HG03103 (cell line): ENCODE measurements around the gene SAP130.

Source experiments
- ATAC-seq: cut with Tn5 transposase; IDR thresholded peaks from one replicate; pipeline ENCODE4 v1.9.1; 2021; ENCODE audit warnings: low read depth; ENCODE audit not compliant: unreplicated experiment

Gene SAP130

DNA sequence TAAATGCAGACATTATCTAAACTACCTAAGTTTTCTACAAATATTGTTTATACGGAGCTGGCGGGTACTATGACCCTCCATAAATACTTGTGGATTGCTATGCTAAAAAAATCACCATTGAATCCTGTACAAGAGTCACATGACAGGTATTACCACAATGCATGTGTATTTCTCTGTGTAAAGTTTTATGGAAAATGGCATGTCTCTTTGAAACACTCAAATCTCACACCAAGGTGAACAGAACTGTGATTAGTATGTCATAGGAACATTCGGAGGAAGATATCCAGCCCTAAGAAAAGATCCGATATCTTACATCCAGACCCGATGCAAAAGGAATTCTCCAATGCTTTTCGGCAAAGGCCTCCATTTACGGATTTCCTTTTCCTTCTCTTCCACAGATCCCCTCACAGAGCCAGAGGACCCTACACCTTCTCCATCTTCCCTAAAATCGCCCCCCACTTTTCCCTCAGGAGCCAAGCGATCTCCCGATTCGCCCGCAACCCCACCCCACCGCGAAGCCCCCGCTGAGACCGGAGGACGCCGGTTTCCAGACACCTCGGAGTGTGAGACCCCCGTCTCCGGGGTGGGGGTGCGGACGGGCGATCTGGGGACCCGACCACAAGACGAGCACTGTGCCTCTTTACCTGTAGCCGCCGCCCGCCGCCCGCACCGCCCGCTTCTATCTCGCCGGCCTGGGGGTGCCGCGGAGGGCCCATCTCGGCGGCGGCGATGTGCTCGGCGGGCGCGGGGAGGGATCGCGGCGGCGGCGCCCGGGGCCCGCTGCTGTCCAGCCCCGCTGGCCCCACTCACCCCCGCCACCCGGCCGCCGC lies 1.2 kb downstream of the SAP130 start:
- ATAC-seq = peak; percentile 1

DNA sequence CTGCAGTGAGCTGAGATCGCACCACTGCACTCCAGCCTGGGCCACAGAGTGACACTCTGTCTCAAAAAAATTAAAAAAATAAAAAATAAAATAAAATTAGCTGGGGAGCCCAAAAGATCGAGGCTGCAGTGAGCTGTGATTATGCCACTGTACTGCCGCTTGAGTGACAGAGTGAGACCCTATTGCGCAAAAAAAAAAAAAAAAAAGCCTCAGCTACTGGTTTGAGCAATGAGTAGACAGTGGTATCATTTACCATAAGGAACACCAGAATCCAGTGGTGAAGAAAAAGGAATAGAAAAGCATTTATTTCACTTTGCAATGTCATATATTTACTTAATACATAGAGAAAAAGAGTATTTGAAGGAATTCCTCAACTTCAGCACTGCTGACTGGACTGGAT lies 3.0 kb downstream of the SAP130 start:
- no peak for ATAC-seq

DNA sequence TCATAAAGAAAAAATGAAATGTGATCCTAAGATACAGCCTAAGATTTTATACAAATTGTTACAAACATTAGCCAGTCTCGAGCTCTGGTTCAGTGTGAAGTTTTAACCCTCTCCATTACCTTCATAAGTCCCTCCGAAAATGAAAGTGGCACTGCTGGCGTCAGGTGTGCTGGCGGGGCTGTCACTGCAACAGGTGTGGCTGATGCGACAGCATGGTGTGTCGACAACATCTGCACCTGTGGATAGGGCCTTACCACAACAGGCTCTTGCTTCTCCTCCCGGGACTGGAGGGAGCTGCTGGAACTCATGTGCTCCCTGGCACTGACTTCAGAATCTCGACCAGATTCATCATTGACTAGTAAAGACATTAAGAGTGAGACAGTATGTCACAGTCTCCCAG lies 10.3 kb downstream of the SAP130 start:
- ATAC-seq = no peak

DNA sequence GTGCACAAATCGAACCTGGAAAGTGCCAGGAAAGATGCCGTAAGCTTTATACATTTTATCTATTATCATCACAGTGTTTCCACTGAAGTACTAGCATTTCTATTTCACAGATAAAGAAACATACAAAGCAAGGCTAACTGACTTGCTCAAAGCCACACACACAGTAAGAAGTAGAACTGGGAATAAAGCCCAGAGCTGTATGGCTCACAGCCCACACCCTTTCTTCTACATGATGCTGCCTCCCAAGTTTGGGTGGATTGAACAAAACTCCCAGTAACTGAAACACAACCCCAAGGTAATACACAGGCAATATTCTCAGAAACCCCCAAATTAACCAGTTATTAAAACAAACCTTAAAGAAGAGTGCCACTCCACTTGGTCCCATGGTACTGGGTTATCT lies 11.2 kb downstream of the SAP130 start:
- no peak for ATAC-seq

DNA sequence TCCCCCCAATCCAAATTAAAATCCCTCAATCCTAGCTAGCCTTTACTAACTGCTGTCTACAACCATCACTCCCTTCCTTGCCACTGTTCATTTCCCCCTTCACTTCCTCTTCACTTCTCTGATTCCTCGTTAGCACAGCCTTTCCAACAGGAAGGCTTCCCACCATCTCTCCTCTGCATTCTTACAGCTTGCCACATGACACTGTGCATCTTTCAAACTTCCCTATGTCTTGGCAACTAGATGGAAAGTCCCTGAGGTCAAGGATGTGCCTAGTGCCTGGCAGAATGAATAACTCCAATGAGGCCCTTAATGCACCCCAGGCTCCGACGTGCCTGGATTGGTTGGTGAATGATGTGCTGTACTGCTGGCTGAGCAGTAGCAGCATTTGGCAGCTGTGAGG lies 15.2 kb downstream of the SAP130 start:
- no peak for ATAC-seq

DNA sequence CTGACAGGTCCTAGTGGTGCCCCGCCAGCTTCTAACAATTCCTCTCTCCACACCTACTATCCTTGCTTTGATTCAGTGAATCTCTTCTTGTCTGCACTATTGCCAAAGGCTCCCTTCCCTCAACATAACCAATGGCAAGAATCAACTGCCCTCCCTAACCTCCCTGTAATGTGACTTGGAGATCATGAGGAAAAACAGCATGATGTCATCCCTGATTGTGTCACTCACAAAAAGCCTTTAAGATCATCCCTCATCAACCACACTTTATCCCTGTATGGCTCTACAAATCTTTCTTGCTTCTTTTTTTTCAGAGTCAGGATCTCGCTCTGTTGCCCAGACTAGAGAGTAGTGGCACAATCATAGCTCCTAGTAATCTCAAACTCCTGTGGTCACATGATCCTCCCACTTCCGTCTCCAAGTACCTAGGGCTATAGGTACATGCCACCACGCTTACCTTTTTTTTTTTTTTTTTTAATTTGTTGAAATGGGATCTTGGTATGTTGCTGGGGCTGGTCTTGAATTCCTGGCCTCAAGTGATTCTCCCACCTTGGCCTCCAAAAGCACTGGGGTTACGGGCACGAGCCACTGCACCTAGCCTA lies 19.7 kb downstream of the SAP130 start:
- ATAC-seq = no peak

DNA sequence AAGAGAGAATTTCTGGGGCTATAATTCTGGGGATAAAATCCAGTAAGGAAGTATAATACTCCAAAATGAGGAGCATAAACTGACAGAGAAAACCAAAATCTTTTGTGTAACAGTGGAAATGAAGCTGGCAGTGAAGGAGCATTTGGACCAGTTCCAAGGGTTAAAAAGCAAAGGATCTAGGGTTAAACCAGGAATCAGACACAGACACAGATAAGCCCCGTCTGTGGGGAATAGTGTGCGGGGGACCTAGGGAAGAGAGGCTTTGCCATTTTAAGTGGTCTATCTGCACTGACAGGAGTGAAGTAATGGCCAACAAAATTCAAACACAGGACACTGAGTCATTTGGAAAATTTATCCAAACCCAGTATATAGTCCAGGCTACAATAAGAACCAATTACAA lies 23.4 kb downstream of the SAP130 start:
- ATAC-seq = no peak

DNA sequence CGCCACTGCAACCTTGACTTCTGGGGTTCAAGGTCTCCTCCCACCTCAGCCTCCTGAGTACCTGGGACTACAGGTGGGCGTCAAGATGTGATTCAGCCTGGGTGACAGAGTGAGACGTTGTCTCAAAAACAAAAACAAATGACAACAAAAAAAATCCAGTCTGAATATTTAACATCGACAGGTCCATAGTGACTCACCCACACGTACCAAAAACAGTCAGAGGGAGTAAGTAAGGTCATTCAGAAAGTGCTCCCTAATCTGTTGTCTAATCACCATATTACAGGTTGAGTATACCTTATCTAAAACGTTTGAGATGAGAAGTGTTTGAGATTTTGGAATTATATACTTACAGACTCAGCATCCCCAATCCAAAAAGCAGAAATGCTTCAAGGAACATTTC lies 24.4 kb downstream of the SAP130 start:
- no peak for ATAC-seq

DNA sequence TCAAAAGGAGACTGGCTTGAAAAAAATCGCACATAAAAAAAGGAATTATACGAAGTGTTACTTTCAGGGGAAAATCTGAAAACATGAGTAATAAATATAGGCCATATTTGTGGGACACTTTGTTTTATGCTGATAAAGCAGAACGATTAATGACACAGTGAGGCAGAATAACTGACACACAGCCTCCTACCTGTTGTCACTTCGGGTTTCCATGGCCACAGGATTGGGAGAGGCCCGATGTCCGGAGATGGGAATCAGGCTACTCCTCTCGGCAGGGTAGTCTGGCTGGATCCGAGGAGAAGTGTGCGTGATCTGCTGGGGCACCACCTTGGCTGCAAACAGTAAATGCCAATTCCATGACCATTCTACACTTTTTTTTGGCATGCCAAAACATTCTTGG lies 31.7 kb downstream of the SAP130 start:
- ATAC-seq = no peak

DNA sequence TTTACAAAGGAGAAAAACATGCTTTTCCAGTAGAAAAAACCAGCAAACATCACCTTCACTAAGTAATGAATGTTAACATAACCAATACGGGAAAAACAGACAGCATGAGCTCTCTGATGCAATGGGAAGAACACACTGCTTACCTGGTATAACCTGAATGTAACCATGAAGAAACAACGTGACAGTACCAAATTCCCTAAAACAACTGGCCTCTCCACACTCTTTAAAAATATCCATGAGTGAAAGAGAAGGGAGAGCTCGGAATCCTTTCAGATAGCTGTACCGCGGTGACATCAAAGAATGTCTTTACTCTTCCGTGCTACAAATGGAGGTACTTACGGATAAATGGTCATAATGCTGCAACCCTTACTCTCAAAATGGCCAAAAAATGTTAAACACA lies 32.1 kb downstream of the SAP130 start:
- ATAC-seq = no peak

DNA sequence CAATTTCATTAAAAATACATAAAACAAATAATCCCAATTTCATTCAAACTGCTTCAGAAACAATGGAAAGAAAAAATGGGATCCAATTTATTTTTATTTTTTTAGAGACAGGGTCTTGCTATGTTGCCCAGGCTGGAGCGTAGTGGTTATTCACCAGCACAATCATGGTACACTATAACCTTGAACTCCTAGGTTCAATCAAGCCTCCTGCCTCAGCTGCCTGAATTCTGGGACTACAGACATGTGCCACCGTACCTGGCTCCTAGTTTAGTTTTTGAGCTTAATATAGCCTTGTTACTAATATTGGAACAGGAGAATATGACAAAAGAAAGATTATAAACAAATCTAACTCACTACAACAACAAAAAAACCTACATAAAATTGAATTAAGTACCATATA lies 34.2 kb downstream of the SAP130 start:
- ATAC-seq = no peak

DNA sequence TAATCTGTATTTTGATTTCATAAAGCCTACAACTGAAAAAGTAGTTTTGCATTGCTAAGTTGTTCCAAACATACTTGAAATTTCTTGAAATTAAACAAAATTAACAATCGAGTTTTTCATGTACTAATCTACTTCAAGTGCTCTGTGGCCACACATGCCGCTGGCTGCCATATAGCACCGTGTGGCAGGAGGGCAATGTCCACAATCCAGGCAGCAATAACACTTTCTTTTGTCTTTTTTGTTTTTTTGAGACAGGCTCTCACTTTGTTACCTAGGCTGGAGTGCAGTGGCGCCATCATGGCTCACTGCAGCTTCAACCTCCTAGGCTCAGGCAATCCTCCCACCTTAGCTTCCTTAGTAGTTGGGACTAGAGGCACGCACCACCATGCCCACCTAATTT lies 36.1 kb downstream of the SAP130 start:
- ATAC-seq = no peak

DNA sequence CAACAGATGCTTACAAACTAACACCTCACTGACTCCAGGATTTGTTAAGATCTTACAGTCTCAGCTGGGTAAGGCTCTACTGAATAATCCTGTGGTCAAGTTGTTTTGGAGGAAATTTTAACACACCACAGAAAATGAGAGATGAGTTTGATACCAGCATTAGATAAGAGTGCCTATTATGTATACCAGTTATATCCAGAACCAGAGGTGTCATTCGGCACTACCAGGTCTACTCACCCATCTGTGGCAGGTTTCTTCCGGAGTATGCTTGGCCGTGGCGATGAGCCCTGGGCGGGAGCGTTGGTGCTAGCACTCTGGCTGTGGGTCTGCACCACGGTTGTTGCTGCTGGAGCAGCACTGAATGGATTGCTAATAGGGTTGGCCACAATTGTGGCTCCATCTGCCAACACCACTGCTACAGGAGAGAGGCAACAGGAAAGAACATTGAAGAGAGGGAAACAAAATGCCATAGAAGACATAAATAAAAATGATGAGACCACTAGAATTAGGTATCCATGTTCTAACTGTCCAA lies 41.2 kb downstream of the SAP130 start:
- no peak for ATAC-seq

DNA sequence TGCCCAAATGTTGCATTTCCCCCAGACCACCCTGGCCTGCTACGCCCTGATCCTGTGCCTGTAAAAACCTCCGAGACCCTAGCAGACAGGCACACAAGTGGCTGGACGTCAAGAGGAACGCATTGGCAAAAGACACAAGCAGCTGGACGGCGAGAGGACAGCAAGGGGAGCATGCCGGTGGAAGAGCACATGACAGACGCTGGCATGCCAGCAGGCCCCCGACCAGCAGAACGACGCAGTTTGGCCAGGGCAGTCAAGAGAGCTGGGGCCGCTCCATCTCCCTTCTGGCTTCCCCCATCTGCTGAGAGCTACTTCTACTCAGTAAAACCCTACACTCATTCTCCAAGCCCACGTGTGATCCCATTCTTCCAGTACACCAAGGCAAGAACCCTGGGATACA lies 42.1 kb downstream of the SAP130 start:
- no peak for ATAC-seq

DNA sequence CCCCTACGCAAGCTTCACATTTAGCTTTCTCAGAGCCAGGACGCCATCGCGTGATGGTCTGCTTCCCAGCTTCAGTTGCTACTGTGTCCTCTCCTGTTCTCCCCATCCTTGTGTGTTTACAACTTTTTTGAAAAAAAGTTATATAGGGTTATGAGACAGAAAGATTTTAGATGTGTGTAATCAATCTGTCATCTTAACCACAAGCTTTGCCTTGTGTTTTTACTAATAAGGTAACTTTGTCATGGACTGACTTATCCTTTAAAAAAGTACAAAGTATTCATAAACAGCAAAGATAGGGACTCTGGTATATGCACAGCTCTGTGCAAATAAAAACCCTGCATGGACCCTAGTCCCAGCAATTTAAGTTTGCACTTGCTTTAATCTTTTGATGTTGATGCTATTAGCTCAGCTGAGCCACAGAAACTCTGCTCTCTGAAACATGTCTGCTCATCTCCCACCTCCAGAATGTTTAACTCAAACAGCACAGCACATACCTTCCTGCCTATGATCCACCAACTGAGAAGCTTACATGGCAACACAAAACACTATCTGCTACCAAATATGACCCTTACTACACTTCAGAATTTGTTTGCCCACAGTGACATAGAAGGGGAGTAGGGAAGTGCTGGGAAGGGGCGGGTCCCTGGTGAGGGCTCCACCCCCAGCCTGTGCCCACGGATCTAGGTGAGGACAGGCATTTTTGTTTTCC lies 42.7 kb downstream of the SAP130 start:
- ATAC-seq = no peak

DNA sequence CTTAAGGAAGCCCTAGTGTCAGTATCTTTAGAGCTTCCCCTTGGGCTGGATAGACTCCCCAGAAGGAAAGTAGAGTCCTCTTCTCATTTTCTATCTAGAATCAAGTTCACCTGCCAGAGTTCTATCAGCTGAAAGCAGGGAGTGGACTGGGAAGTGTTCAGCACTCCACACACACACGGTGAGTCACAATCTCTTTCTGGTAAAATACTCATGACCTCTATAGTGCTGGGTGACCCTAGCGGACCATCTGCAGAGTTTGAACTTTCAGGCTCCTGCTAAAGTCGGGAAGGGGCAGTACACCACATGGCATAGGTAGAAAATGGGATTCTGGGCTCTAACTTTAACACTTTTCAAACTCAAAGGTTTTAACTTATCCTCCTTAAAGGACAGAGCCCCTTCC lies 43.3 kb downstream of the SAP130 start:
- no peak for ATAC-seq

DNA sequence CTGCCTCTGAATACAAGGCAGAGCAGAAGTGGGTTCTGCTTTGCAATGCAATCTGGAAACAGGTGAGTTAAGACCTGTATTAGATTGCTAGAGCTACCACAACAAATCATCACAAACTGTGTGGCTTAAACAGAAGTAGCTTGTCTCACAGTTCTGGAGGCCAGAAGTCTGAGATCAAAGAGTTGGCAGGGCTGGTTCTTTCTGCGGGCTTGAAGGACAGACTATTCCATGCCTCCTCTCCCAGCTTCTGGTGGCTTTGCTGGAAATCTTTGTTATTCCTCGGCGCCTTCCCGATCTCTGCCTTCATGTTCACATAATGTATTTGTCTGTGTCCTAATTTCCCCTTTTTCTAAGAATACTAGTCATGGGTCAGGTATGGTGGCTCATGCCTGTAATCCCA lies 58.4 kb downstream of the SAP130 start:
- no peak for ATAC-seq

DNA sequence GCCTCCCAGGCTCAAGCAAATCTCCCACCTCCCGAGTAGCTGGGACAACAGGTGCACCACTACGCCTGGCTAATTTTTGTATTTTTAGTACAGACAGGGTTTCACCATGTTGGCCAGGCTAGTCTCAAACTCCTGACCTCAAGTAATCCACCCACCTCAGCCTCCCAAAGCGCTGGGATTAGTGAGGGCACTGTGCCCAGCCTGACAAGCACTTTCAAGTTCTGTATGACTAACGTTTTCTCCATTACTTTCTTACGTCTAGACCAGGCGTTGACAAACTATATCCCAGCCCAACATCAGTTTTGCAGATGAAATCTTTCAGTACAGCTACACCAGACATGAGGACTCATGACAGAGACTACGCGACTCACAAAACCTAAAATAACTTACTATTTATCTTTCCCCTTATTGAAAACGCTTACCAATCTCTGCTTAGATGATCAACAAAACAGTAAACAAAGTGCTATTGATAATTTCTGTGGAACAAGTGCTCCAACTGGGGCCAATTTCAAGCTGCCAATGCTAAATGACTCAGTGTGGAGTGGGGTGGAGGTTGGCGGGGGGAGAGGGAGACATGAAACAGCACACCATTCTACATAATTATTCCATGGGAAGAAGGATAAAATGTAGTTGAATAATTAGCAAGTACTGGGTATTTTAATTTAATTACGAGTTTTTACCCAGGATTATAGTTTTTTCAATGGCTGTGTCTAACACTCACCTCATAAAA lies 59.1 kb downstream of the SAP130 start:
- no peak for ATAC-seq

DNA sequence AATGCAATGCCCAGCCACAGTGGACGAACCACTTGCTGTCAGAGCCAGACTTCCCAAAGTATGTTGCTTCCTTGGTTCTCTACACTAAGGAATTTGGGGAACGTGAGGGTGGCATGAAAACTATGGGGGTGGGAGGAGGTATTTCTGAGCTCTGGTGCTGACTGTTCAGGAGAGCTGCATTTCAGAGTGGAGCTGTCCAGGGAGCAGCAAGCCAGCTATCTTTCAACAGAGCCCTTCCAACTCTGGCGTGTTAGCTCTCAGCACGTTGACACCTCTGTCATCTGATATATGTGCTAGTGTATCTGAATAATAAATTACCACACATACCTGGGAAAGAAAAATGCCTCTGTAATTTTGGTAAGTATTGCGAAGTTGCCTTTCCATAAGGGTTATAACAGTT lies 66.1 kb downstream of the SAP130 start:
- ATAC-seq = no peak

DNA sequence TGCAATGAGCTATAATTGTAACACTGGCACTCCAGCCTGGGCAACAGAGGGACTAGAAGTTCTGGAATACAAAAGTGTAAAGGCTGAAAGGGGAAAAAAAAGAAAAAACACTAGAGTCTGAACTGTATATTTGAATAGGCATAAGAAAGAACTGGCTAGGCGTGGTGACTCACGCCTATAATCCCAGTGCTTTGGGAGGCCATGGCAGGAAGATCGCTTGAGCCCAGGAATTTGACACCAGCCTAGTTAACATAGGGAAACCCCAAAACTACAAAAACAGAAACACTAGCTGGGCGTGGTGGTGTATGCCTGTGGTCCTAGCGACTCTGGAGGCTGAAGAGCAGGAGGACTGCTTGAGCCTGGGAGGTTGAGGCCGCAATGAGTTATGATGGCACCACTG lies 70.6 kb downstream of the SAP130 start:
- no peak for ATAC-seq

DNA sequence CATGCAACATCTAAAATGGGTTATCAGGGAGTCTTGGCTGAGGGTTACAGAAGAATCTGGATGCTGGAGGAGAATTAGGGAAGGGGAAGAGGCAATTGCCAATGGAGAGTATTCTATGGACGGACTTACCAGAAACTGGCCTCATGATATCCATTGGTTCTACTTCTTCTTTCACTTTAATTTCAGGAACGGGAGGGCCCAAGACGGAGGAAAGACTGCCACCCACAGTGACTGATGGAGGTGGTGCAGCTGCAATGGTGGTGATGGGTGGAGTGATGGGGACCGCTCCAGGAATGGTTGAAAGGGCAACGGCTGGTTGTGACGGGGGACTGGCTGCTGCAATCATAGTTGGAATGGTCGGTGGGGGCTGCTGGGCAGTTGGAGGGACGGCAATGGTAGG lies 73.0 kb downstream of the SAP130 start:
- ATAC-seq = no peak
